ENCODE results near the gene SELE.

The SELE gene

GRCh38 chr1:169782596-169782995 lies 48.7 kb upstream of the SELE start:
- ChIA-PET CTCF (interaction anchor here (1.5 kb wide), 1 partner anchor 70 kb away, joined by 4 read pairs; no protein-coding TSS in a partner anchor), POLR2A (interaction anchor here (2.5 kb wide), 1 partner anchor 12 kb away, joined by 10 read pairs; the partner anchor contains the start of gene METTL18)
- TF ChIP-seq ZNF521 (tag by site-specific recombination; IDR thresholded peaks at IDR 0.05) = no peak
- Histone ChIP-seq H3K9me3 (ENCODE audit: control insufficient read depth, insufficient read depth, low read depth, low read length) (no peaks in the 10 kb centered on the region), H3K36me3 (ENCODE audit: control insufficient read depth in 2 of 2, insufficient read depth in 1 of 2, low read length in 2 of 2) (no peaks in the 10 kb centered on the region), H3K4me1 (ENCODE audit: control insufficient read depth, insufficient read depth, low read length) (no peaks in the 10 kb centered on the region), H3K4me3 (ENCODE audit: low read depth, low read length) (no peak overlapping the region), H3K27ac (ENCODE audit: extremely low read depth, low read depth, low read length) (no peak overlapping the region)

GRCh38 chr1:169779970-169780369 lies 46.1 kb upstream of the SELE start:
- POLR2A ChIA-PET = no interaction called here
- Histone ChIP-seq H3K4me1 (ENCODE audit: control insufficient read depth, insufficient read depth, low read length) (no peaks in the 10 kb centered on the region), H3K4me3 (ENCODE audit: low read depth, low read length) (no peak overlapping the region), H3K27ac (ENCODE audit: extremely low read depth, low read depth, low read length) (no peak overlapping the region), H3K9me3 (ENCODE audit: control insufficient read depth, insufficient read depth, low read depth, low read length) (no peaks in the 10 kb centered on the region), H3K36me3 (ENCODE audit: control insufficient read depth in 2 of 2, insufficient read depth in 1 of 2, low read length in 2 of 2) (no peaks in the 10 kb centered on the region)
- CTCF ChIA-PET = no interaction called here
- TF ChIP-seq ZNF777 (tag by site-specific recombination; IDR thresholded peaks at IDR 0.05; ENCODE audit: borderline replicate concordance) (no peak), MYNN (tag by site-specific recombination; IDR thresholded peaks at IDR 0.05; ENCODE audit: borderline replicate concordance) (no peak), ZNF473 (tag by site-specific recombination; IDR thresholded peaks at IDR 0.05) (no peak), ZNF10 (tag by site-specific recombination; IDR thresholded peaks at IDR 0.05) (no peak), ZBTB49 (tag by site-specific recombination; IDR thresholded peaks at IDR 0.05; ENCODE audit: low read depth) (no peak), SETDB1 (IDR thresholded peaks at IDR 0.05; ENCODE audit: insufficient read length, low read length) (no peak), ZNF670 (tag by site-specific recombination; IDR thresholded peaks at IDR 0.05; ENCODE audit: low read depth) (no peak), ZNF169 (tag by site-specific recombination; IDR thresholded peaks at IDR 0.05) (no peak), ZNF629 (tag by site-specific recombination; IDR thresholded peaks at IDR 0.05) (no peak), ZNF514 (tag by site-specific recombination; IDR thresholded peaks at IDR 0.05) (no peak), ZNF639 (tag by site-specific recombination; IDR thresholded peaks at IDR 0.05) (no peak), KLF9 (tag by site-specific recombination; IDR thresholded peaks at IDR 0.05; ENCODE audit: low read depth) (no peak), ZNF362 (tag by site-specific recombination; IDR thresholded peaks at IDR 0.05) (no peak)
- TF ChIP-seq, protein P1, sequence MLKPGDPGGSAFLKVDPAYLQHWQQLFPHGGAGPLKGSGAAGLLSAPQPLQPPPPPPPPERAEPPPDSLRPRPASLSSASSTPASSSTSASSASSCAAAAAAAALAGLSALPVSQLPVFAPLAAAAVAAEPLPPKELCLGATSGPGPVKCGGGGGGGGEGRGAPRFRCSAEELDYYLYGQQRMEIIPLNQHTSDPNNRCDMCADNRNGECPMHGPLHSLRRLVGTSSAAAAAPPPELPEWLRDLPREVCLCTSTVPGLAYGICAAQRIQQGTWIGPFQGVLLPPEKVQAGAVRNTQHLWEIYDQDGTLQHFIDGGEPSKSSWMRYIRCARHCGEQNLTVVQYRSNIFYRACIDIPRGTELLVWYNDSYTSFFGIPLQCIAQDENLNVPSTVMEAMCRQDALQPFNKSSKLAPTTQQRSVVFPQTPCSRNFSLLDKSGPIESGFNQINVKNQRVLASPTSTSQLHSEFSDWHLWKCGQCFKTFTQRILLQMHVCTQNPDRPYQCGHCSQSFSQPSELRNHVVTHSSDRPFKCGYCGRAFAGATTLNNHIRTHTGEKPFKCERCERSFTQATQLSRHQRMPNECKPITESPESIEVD (tag by site-specific recombination; IDR thresholded peaks at IDR 0.05) = no peak

DNA sequence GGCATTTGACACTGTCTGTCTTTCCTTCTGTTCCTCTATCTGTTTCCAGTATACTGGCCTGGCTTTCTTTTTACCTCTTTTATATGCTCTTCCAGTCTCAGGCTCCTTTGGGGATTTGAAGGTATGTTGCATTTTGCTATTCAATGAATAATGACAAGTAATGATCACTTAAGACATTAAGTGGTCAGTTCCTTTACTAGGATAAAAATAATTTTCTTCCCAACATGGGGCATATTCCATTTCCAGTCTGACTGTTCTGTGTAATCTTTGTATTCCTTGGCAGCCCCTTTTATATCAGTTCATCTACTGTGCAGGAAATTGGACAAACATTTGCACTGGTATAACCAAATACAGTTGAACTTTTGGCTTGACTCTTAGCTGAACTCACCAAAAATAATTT lies 45.3 kb upstream of the SELE start:
- ChIA-PET POLR2A (no interaction called here), CTCF (no interaction called here)

More for the DNA sequence above, 45.3 kb upstream of the SELE start:
- Histone ChIP-seq H3K9me3 (ENCODE audit: control insufficient read depth, insufficient read depth, low read depth, low read length) (no peaks in the 10 kb centered on the region), H3K4me3 (ENCODE audit: low read depth, low read length) (no peak overlapping the region), H3K27ac (ENCODE audit: extremely low read depth, low read depth, low read length) (no peak overlapping the region), H3K4me1 (ENCODE audit: control insufficient read depth, insufficient read depth, low read length) (no peaks in the 10 kb centered on the region), H3K36me3 (ENCODE audit: control insufficient read depth in 2 of 2, insufficient read depth in 1 of 2, low read length in 2 of 2) (no peaks in the 10 kb centered on the region)
- TF ChIP-seq, protein P2, sequence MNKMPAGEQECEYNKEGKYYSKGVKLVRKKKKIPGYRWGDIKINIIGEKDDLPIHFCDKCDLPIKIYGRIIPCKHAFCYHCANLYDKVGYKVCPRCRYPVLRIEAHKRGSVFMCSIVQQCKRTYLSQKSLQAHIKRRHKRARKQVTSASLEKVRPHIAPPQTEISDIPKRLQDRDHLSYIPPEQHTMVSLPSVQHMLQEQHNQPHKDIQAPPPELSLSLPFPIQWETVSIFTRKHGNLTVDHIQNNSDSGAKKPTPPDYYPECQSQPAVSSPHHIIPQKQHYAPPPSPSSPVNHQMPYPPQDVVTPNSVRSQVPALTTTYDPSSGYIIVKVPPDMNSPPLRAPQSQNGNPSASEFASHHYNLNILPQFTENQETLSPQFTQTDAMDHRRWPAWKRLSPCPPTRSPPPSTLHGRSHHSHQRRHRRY (tag by site-specific recombination; IDR thresholded peaks at IDR 0.05) = no peak
- TF ChIP-seq ZBTB49 (tag by site-specific recombination; IDR thresholded peaks at IDR 0.05; ENCODE audit: low read depth) (no peak), AEBP2 (tag by site-specific recombination; IDR thresholded peaks at IDR 0.05; ENCODE audit: borderline replicate concordance) (no peak), SCRT2 (tag by site-specific recombination; IDR thresholded peaks at IDR 0.05) (no peak)
